Body of pancreas (tissue), 4 donors: ENCODE data around the gene GMEB1. TPM values are rescaled to one million over a fixed set of nuclear protein-coding genes. Genes with fewer than 3 reads are reported as not detected.
"Not testable (repeated sequence)": the region's sequence is repeated elsewhere in the genome, so short reads cannot be mapped to it uniquely, and the experiment has no call there.

Experiments used
- ATAC-seq: fragments of 150-250 bp; one replicate; pipeline ENCODE4 v1.9.1; 2016
- DNase-seq, 4 donors: peaks; one replicate each; pipeline ENCODE4 v3.0.0-alpha.2; 2019
- H3K27ac ChIP-seq, 4 donors: fragments of 200-600 bp; sonication (generic); 1 replicate in 3 of 4; 2 replicates in 1 of 4; pipeline versions ENCODE4 v1.5.1 to v1.6.1; 2016 to 2019; ENCODE audit warnings: mild to moderate bottlenecking in 1 of 4, mixed read lengths in 1 of 4, moderate library complexity in 1 of 4
- H3K27me3 ChIP-seq, 2 donors: fragments of 200-600 bp; sonication (generic); one replicate each; pipeline ENCODE4 v1.6.0; 2016; ENCODE audit warnings: mild to moderate bottlenecking in 1 of 2
- H3K36me3 ChIP-seq, 2 donors: fragments of 200-600 bp; sonication (generic); replicated peaks in 1 of 2; 2 replicates each; pipeline ENCODE4 v1.5.1; 2016; ENCODE audit warnings: low read depth in 2 of 2; ENCODE audit not compliant: insufficient read depth in 1 of 2
- H3K4me1 ChIP-seq: fragments of 200-600 bp; sonication (generic); one replicate; pipeline ENCODE4 v1.6.0; 2016
- H3K4me3 ChIP-seq, 2 donors: fragments of 200-600 bp; sonication (generic); 1 replicate in 1 of 2; 2 replicates in 1 of 2; pipeline ENCODE4 v1.5.1; 2016 to 2019
- H3K9me3 ChIP-seq, 3 donors: fragments of 200-600 bp; sonication (generic); 1 replicate in 2 of 3; 2 replicates in 1 of 3; pipeline ENCODE4 v1.5.1; 2016
- CTCF ChIP-seq, 7 experiments: fragments of 450-650 bp in 4 of 7; fragments of 200-600 bp in 3 of 7; sonication (generic) in 3 of 7; IDR thresholded peaks; one replicate each; pipeline ENCODE4 v1.5.1; 2016 to 2019; ENCODE audit warnings: antibody characterized with exemption in 7 of 7
- POLR2A ChIP-seq, 3 donors: fragments of 450-650 bp; IDR thresholded peaks; one replicate each; pipeline ENCODE4 v1.6.1; 2016; ENCODE audit warnings: antibody characterized with exemption in 3 of 3, mild to moderate bottlenecking in 2 of 3
- WGBS, 2 donors: methylation state at CpG; one replicate each; pipeline ENCODE4 v1.1.5; 2017; 5-methylcytosine and 5-hydroxymethylcytosine counted together
- intact Hi-C: fragments of 100-400 bp; cut with DNase I; formaldehyde crosslinking; loops from one replicate; pipeline ENCODE4 v1.15.1; 2023
- total RNA-seq, 2 donors: library from RNA; depleted of rRNA; stranded (reverse); fragments of >200 nt; gene quantifications; one replicate each; pipeline ENCODE4 v1.1.0, GENCODE V29; 2016

GMEB1 gene
- total RNA-seq, 2 donors from 2014 or later, result 5.2 to 5.6 TPM

GRCh38 chr1:28745653-28746173 lies 77.1 kb downstream of the GMEB1 start:
- WGBS, 2 donors, result 96 to 100% methylated on average over 6 of the region's 6 CpGs
- H3K9me3 ChIP-seq, result no peaks in the 10 kb centered on the region
- TF ChIP-seq POLR2A (IDR thresholded peaks at IDR 0.05) (no peak), CTCF (IDR thresholded peaks at IDR 0.05) (no peak)
- H3K4me3 ChIP-seq, result no peak overlapping the region
- H3K27me3 ChIP-seq, result no peaks in the 10 kb centered on the region
- H3K36me3 ChIP-seq, result peaks cover 0 to 17% of the 10 kb centered on the region in 2 donors
- no peak for ATAC-seq
- intact Hi-C loops, result no loop called here
- DNase-seq, result no peak
- peaks cover 74% of the 10 kb centered on the region for H3K4me1 ChIP-seq
- H3K27ac ChIP-seq, result no peak overlapping the region

- 86 to 87% methylated on average over 5 of the region's 5 CpGs for WGBS, 2 donors
- intact Hi-C loops, result no loop called here
- ATAC-seq (no peak), DNase-seq (no peak)
- Histone ChIP-seq H3K36me3 (peaks cover 0 to 2% of the 10 kb centered on the region in 2 donors), H3K9me3 (no peaks in the 10 kb centered on the region), H3K27ac (no peak overlapping the region), H3K27me3 (no peaks in the 10 kb centered on the region), H3K4me1 (peaks cover 86% of the 10 kb centered on the region), H3K4me3 (no peak overlapping the region)
- no peak for TF ChIP-seq POLR2A (IDR thresholded peaks at IDR 0.05)
- TF ChIP-seq CTCF (IDR thresholded peaks at IDR 0.05), result no peak
Observed at GRCh38 chr1:28750330-28750729, 81.7 kb downstream of the GMEB1 start.

GRCh38 chr1:28750771-28751294 lies 82.2 kb downstream of the GMEB1 start:
- ATAC-seq, H3K27me3 ChIP-seq, H3K4me3 ChIP-seq, intact Hi-C loops, H3K27ac ChIP-seq, H3K36me3 ChIP-seq, H3K9me3 ChIP-seq, DNase-seq: not testable (repeated sequence)
- peaks cover 88% of the 10 kb centered on the region for H3K4me1 ChIP-seq
- WGBS, 2 donors, result 86 to 90% methylated on average over 8 of the region's 8 CpGs

GRCh38 chr1:28751315-28752060 lies 82.9 kb downstream of the GMEB1 start:
- ATAC-seq, result no peak
- 21 to 31% methylated on average over 2 of the region's 2 CpGs for WGBS, 2 donors
- intact Hi-C loops, result no loop called here
- Histone ChIP-seq H3K9me3 (no peaks in the 10 kb centered on the region), H3K27me3 (no peaks in the 10 kb centered on the region), H3K36me3 (peaks cover 0 to 2% of the 10 kb centered on the region in 2 donors), H3K4me3 (no peak overlapping the region), H3K27ac (no peak overlapping the region), H3K4me1 (peaks cover 88% of the 10 kb centered on the region)
- no peak for DNase-seq
- TF ChIP-seq POLR2A (IDR thresholded peaks at IDR 0.05), result no peak
- no peak for TF ChIP-seq CTCF (IDR thresholded peaks at IDR 0.05)

- 24 to 38% methylated on average over 1 of the region's 1 CpG for WGBS, 2 donors
- H3K27ac ChIP-seq, result peak overlapping the region in 1 of 4 donors; percentile 12
Observed at GRCh38 chr1:28755701-28756100, 87.1 kb downstream of the GMEB1 start.

More at GRCh38 chr1:28755701-28756100, 87.1 kb downstream of the GMEB1 start:
- no peak for DNase-seq
- intact Hi-C loops, result no loop called here
- no peak for ATAC-seq
- no peaks in the 10 kb centered on the region for H3K9me3 ChIP-seq
- H3K36me3 ChIP-seq, result peaks cover 2 to 3% of the 10 kb centered on the region in 2 donors
- H3K4me3 ChIP-seq, result no peak overlapping the region
- TF ChIP-seq POLR2A (IDR thresholded peaks at IDR 0.05), result no peak
- TF ChIP-seq CTCF (IDR thresholded peaks at IDR 0.05), result no peak
- no peaks in the 10 kb centered on the region for H3K27me3 ChIP-seq
- H3K4me1 ChIP-seq, result peaks cover 62% of the 10 kb centered on the region
